WERI-Rb-1 (cell line): ENCODE data around the gene CCDC88C.
A peak's percentile ranks its signal among the peaks of the same experiment; 100 is the strongest.
"Not testable (repeated sequence)": the region's sequence is repeated elsewhere in the genome, so short reads cannot be mapped to it uniquely, and the experiment has no call there.

Source experiments
- DNase-seq: peaks from one replicate; pipeline ENCODE4 v3.0.0-alpha.2; 2020
- H3K27ac ChIP-seq: fragments of 250-450 bp; sonication (Bioruptor Pico); 2 replicates; pipeline ENCODE4 v1.5.1; 2020; ENCODE audit warnings: mild to moderate bottlenecking, moderate library complexity
- H3K27me3 ChIP-seq: fragments of 250-450 bp; sonication (Bioruptor Pico); 2 replicates; pipeline ENCODE4 v1.5.1; 2021; ENCODE audit warnings: mild to moderate bottlenecking, low read depth, moderate library complexity; ENCODE audit not compliant: insufficient read depth, severe bottlenecking
- H3K36me3 ChIP-seq: fragments of 250-450 bp; sonication (Bioruptor Pico); 2 replicates; pipeline ENCODE4 v1.5.1; 2020; ENCODE audit warnings: mild to moderate bottlenecking, moderate library complexity
- H3K4me3 ChIP-seq: 2 replicates; pipeline ENCODE4 v1.5.1; 2011; ENCODE audit warnings: low read depth, mild to moderate bottlenecking, control low read depth, low read length
- H3K9me3 ChIP-seq: fragments of 250-450 bp; sonication (Bioruptor Pico); 2 replicates; pipeline ENCODE4 v1.5.1; 2021; ENCODE audit warnings: mild to moderate bottlenecking, moderate library complexity; ENCODE audit not compliant: severe bottlenecking
- TF ChIP-seq, protein P1 (sequence below): IDR thresholded peaks from 2 replicates; pipeline ENCODE4 v1.5.1; 2011; ENCODE audit warnings: low read depth, mild to moderate bottlenecking, control low read depth, inconsistent platforms, low read length

The CCDC88C gene

DNA sequence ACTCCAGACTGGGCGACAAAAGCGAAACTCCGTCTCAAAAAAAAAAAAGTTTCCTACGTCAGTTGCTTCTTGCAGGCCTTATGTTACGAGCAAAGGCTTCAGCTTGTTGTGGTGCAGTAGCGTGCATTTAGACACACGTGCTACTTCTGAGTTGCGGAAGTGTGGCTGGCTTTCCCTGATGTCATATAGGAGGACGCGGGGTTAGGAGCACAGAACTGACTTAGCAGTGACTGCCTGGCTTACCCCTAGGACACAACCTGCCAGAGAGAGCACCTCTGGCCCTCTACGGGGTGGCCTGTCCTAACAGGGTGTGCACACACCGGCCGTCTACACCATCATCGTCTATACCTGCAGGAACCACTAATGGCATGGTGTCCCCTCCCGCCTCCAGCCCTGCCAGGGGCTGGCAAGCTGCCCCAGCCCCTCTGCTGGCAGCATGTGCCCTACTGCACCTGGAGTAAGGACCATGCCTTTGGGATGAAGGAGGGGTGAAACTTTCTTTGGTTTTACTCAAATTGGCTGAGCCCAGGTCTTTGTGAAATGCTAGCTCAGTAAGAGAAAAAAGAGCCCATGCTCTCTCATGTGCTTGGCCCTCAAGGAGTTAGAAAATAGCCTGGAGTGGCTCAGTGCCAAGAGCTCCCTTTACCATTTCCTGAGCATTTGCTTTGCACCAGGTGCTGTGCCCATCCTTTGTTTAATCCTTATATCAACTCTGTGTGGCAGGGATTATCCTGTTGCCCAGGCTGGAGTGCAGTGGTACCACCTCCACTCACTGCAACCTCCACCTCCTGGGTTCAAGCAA is 171.4 kb downstream of the CCDC88C start:
- Histone ChIP-seq H3K27ac (no peak overlapping the region), H3K27me3 (no peaks in the 10 kb centered on the region), H3K4me3 (no peak overlapping the region), H3K9me3 (peaks cover 7% of the 10 kb centered on the region), H3K36me3 (no peaks in the 10 kb centered on the region)
- no peak for DNase-seq
- TF ChIP-seq, protein P1, sequence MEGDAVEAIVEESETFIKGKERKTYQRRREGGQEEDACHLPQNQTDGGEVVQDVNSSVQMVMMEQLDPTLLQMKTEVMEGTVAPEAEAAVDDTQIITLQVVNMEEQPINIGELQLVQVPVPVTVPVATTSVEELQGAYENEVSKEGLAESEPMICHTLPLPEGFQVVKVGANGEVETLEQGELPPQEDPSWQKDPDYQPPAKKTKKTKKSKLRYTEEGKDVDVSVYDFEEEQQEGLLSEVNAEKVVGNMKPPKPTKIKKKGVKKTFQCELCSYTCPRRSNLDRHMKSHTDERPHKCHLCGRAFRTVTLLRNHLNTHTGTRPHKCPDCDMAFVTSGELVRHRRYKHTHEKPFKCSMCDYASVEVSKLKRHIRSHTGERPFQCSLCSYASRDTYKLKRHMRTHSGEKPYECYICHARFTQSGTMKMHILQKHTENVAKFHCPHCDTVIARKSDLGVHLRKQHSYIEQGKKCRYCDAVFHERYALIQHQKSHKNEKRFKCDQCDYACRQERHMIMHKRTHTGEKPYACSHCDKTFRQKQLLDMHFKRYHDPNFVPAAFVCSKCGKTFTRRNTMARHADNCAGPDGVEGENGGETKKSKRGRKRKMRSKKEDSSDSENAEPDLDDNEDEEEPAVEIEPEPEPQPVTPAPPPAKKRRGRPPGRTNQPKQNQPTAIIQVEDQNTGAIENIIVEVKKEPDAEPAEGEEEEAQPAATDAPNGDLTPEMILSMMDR, result no peak

DNA sequence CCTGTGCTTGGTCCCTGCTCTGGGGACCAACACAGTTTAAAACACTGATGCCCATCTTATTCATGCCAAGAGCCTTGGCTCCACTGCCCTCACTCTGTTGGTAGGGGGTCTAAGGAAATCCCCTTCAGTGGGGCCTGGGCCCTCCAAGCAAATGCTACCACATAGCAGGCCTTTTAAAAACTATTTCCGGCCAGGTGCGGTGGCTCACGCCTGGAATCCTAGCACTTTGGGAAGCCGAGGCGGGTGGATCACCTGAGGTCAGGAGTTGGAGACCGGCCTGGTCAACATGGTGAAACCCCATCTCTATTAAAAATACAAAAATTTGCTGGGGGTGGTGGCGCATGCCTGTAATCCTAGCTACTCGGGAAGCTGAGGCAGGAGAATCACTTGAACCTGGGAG is 172.0 kb downstream of the CCDC88C start:
- H3K9me3 ChIP-seq, H3K27me3 ChIP-seq, DNase-seq, H3K4me3 ChIP-seq, H3K36me3 ChIP-seq, H3K27ac ChIP-seq: not testable (repeated sequence)

DNA sequence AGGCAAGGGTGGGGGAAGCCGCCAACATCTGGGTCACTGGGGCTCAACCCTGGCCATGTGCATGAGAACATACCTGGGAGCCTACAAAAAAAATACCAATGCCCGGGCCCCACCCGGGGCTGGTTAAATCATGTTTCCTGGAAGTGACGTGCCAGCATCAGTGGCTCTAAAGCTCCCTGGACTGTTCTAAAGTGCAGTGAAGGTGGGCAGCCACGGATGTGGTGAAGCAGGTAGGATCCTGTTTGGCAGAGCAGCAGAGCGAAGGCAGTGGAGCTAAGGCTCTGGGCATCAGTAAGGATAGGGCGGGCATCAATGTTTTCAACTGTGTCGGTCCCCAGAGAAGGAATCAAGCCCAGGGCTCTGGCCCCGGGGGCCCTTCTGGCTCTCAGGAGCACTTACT is 172.6 kb downstream of the CCDC88C start:
- H3K4me3 ChIP-seq, result no peak overlapping the region
- no peak overlapping the region for H3K27ac ChIP-seq
- H3K9me3 ChIP-seq, result peaks cover 7% of the 10 kb centered on the region
- no peaks in the 10 kb centered on the region for H3K27me3 ChIP-seq
- no peak for DNase-seq
- no peaks in the 10 kb centered on the region for H3K36me3 ChIP-seq
- TF ChIP-seq, protein P1, result no peak

DNA sequence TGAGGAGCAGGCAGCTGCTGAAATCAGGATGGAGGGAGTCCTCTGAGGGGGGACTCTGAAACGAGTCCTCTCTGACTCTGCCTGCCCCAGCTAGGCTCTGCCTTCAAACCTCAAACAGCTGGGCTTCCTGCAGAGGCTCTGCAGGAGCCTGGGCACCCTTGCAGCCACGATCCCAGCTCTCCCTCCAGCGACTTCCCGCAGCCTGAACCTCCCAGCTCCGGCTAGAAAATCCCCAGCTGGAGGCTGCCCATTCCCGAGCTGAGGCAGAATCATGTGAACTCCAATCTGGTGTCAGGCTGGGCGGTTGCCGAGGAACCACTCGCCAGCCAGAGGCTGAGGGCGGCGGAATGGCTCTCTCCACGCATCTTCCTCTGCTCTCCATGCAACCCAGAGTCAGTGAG is 173.1 kb downstream of the CCDC88C start, which contains the start of gene GPR68:
TSS of gene GPR68 (minus strand) at position 204 of the 401 bp plus-strand sequence. CDS start 9,654 bp downstream, outside the sequence.
- Histone ChIP-seq H3K27ac (no peak within 1 kb of the TSS), H3K9me3 (peaks cover 7% of the 10 kb centered on the region), H3K4me3 (no peak within 1 kb of the TSS), H3K27me3 (no peaks in the 10 kb centered on the region), H3K36me3 (no peaks in the 10 kb centered on the region)
- peak; percentile 62 for DNase-seq
- TF ChIP-seq, protein P1, result no peak

DNA sequence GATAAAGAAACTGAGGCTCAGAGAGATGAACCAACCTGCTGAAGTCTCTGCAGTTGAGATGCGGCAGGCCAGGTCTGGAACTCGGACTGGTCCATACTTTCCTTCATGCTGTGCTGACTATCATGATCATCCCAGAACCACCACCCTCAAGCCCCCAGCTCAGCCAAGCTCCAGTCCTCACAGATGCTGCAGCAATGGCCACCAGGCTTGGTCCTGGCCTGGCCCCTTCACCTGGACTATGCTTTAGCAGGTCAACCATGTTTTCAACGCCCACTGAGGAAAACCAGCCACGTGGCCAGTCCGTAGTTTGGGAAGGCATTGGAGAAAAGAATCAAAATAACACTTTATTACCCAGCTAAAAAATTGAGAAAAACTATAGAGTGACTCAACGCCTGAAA is 174.5 kb downstream of the CCDC88C start:
- no peak overlapping the region for H3K27ac ChIP-seq
- peaks cover 7% of the 10 kb centered on the region for H3K9me3 ChIP-seq
- no peaks in the 10 kb centered on the region for H3K36me3 ChIP-seq
- H3K27me3 ChIP-seq, result no peaks in the 10 kb centered on the region
- no peak for DNase-seq
- H3K4me3 ChIP-seq, result no peak overlapping the region
- TF ChIP-seq, protein P1, result no peak

DNA sequence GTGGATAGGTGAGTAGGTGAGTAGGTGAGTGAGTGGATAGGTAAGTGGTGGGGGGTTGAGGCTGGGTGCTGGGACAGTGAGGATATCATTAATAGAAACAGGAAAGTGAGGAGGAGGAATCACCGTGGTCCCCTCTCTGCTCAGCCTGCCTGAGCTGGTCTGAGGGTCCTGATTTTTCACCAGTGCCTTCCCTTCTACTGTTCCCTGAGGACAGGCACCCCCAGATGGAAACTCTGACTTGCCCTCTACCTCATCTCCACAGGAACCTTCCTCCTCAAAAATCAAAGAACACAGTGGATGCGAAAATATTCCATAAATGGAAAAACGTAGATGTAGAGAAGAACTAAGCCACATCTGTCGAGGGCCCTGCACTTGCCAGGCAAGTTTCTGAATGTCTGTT is 175.0 kb downstream of the CCDC88C start:
- no peak for DNase-seq
- H3K4me3 ChIP-seq, result no peak overlapping the region
- H3K36me3 ChIP-seq, result no peaks in the 10 kb centered on the region
- H3K27me3 ChIP-seq, result no peaks in the 10 kb centered on the region
- peaks cover 7% of the 10 kb centered on the region for H3K9me3 ChIP-seq
- TF ChIP-seq, protein P1, result no peak
- no peak overlapping the region for H3K27ac ChIP-seq
